Measurements from ENCODE around the gene DCAF6.
A peak's percentile ranks its signal among the peaks of the same experiment; 100 is the strongest.

DCAF6 gene

GRCh38 chr1:168087696-168088095 is 151.2 kb downstream of the DCAF6 start:
- DNase-seq (ENCODE audit: low read depth): no peak

- DNase-seq (ENCODE audit: low read depth): no peak
Measured at GRCh38 chr1:168088511-168089325, 152.2 kb downstream of the DCAF6 start.

- no peak for DNase-seq (ENCODE audit: low read depth)
Measured at GRCh38 chr1:168089326-168089978, 153.0 kb downstream of the DCAF6 start.

GRCh38 chr1:168089979-168090337 is 153.5 kb downstream of the DCAF6 start:
- DNase-seq (ENCODE audit: low read depth): no peak

- DNase-seq (ENCODE audit: low read depth): no peak
Measured at GRCh38 chr1:168090395-168090794, 153.9 kb downstream of the DCAF6 start.

- DNase-seq (ENCODE audit: low read depth): no peak
Measured at GRCh38 chr1:168091063-168091462, 154.6 kb downstream of the DCAF6 start.

- no peak for DNase-seq (ENCODE audit: low read depth)
Measured at GRCh38 chr1:168091720-168092550, 155.5 kb downstream of the DCAF6 start.

GRCh38 chr1:168092566-168093355 is 156.3 kb downstream of the DCAF6 start:
- peak; percentile 26 for DNase-seq (ENCODE audit: low read depth)

- DNase-seq (ENCODE audit: low read depth): no peak
Measured at GRCh38 chr1:168093616-168094015, 157.1 kb downstream of the DCAF6 start.

- no peak for DNase-seq (ENCODE audit: low read depth)
Measured at GRCh38 chr1:168095476-168095875, 159.0 kb downstream of the DCAF6 start.

- DNase-seq (ENCODE audit: low read depth): no peak
Measured at GRCh38 chr1:168096296-168097165, 160.0 kb downstream of the DCAF6 start.

- no peak for DNase-seq (ENCODE audit: low read depth)
Measured at GRCh38 chr1:168097921-168098528, 161.5 kb downstream of the DCAF6 start.

- DNase-seq (ENCODE audit: low read depth): no peak
Measured at GRCh38 chr1:168098534-168099320, 162.2 kb downstream of the DCAF6 start.

- DNase-seq (ENCODE audit: low read depth): no peak
Measured at GRCh38 chr1:168099337-168099801, 162.9 kb downstream of the DCAF6 start.

- DNase-seq (ENCODE audit: low read depth): no peak
Measured at GRCh38 chr1:168100315-168101002, 164.0 kb downstream of the DCAF6 start.

- DNase-seq (ENCODE audit: low read depth): no peak
Measured at GRCh38 chr1:168101336-168101735, 164.9 kb downstream of the DCAF6 start.

GRCh38 chr1:168102487-168102886 is 166.0 kb downstream of the DCAF6 start:
- DNase-seq (ENCODE audit: low read depth): no peak

- DNase-seq (ENCODE audit: low read depth): no peak
Measured at GRCh38 chr1:168104535-168104934, 168.1 kb downstream of the DCAF6 start.

GRCh38 chr1:168105846-168106245 is 169.4 kb downstream of the DCAF6 start:
- DNase-seq (ENCODE audit: low read depth): no peak

Data from fibroblast of gingiva (primary cell).